OCI-LY7 (cell line): ENCODE data around the gene CHCHD1. TPM values are rescaled to one million over a fixed set of nuclear protein-coding genes. Genes with fewer than 3 reads are reported as not detected.

Experiments used
- BruUV-seq: library from RNA; stranded (reverse); fragments of 400-500 nt; replicated peaks from 2 replicates; lab custom pipeline; 2021; lab: Mats Ljungman, UMichigan
- CTCF ChIA-PET: fragments of 300-600 bp; sonication (Branson Sonifier 250); formaldehyde crosslinking; loops from one replicate; lab custom pipeline; 2022; ENCODE audit warnings: antibody characterized with exemption; ENCODE audit not compliant: unreplicated experiment; lab: Charles Lee
- POLR2A ChIA-PET: fragments of 300-600 bp; sonication (Branson Sonifier 250); formaldehyde crosslinking; loops from one replicate; lab custom pipeline; 2022; ENCODE audit warnings: antibody characterized with exemption; lab: Charles Lee
- DNase-seq: peaks from one replicate; pipeline ENCODE4 v3.0.0-alpha.2; 2015; ENCODE audit warnings: low spot score
- H2AFZ ChIP-seq: fragments of 200-600 bp; sonication (generic), shearing (Covaris generic); 2 replicates; pipeline ENCODE4 v1.6.1; 2014; ENCODE audit warnings: mild to moderate bottlenecking, antibody characterized with exemption, low read length, moderate library complexity
- H3K27ac ChIP-seq: fragments of 200-600 bp; sonication (generic); 2 replicates; pipeline ENCODE4 v1.5.1; 2014; ENCODE audit warnings: mixed run types, low read depth, mild to moderate bottlenecking, moderate library complexity, low read length, inconsistent platforms; ENCODE audit not compliant: poor library complexity, severe bottlenecking
- H3K36me3 ChIP-seq: fragments of 200-600 bp; sonication (generic); 2 replicates; pipeline ENCODE4 v1.6.1; 2014; ENCODE audit warnings: mild to moderate bottlenecking, antibody characterized with exemption, low read length, moderate library complexity, mixed read lengths; ENCODE audit not compliant: insufficient read depth
- H3K4me1 ChIP-seq: fragments of 200-600 bp; sonication (generic); 2 replicates; pipeline ENCODE4 v1.5.1; 2014; ENCODE audit warnings: mild to moderate bottlenecking, low read length; ENCODE audit not compliant: insufficient read depth, poor library complexity, severe bottlenecking
- H3K4me2 ChIP-seq: fragments of 200-600 bp; sonication (generic); 2 replicates; pipeline ENCODE4 v1.6.1; 2014; ENCODE audit warnings: mild to moderate bottlenecking, low read length
- H3K4me3 ChIP-seq: fragments of 200-600 bp; sonication (generic); 2 replicates; pipeline ENCODE4 v1.5.1; 2014; ENCODE audit warnings: mild to moderate bottlenecking, low read depth, low read length; ENCODE audit not compliant: poor library complexity, severe bottlenecking
- H3K79me2 ChIP-seq: fragments of 200-600 bp; sonication (generic); 2 replicates; pipeline ENCODE4 v1.6.1; 2016; ENCODE audit warnings: low read depth, mild to moderate bottlenecking, low read length, moderate library complexity, mixed read lengths; ENCODE audit not compliant: insufficient read depth
- H3K9me2 ChIP-seq: fragments of 200-600 bp; sonication (generic); 2 replicates; pipeline ENCODE4 v1.6.1; 2016; ENCODE audit warnings: mild to moderate bottlenecking, low read length, mixed read lengths; ENCODE audit not compliant: insufficient read depth
- H3K9me3 ChIP-seq: fragments of 200-600 bp; sonication (generic); 2 replicates; pipeline ENCODE4 v1.6.1; 2014; ENCODE audit warnings: mild to moderate bottlenecking, mixed run types, low read length, mixed read lengths
- H4K20me1 ChIP-seq: fragments of 200-600 bp; sonication (generic); 2 replicates; pipeline ENCODE4 v1.6.1; 2014; ENCODE audit warnings: mild to moderate bottlenecking, antibody characterized with exemption, low read length, moderate library complexity, mixed read lengths; ENCODE audit not compliant: insufficient read depth
- CTCF ChIP-seq: fragments of 200-600 bp; sonication (generic); conservative IDR thresholded peaks from 2 replicates; pipeline ENCODE4 v1.5.1; 2014; ENCODE audit warnings: mild to moderate bottlenecking, antibody characterized with exemption, low read length, moderate library complexity, mixed read lengths
- EZH2phosphoT487 ChIP-seq: fragments of 200-600 bp; sonication (generic); IDR thresholded peaks from 2 replicates; pipeline ENCODE4 v1.6.1; 2018; ENCODE audit warnings: low read depth, borderline replicate concordance, mild to moderate bottlenecking, mixed run types, antibody characterized with exemption, low read length, moderate library complexity, mixed read lengths
- intact Hi-C: fragments of 100-400 bp; cut with micrococcal nuclease; formaldehyde crosslinking; loops from one replicate; pipeline ENCODE4 v1.10.0; 2022; ENCODE audit not compliant: unreplicated experiment
- total RNA-seq, 2 experiments: library from RNA; depleted of rRNA in 1 of 2; stranded (reverse); fragments of >200 nt in 1 of 2; shearing (Covaris generic) in 1 of 2; gene quantifications; 2 replicates each; pipeline ENCODE4 v1.2.3, GENCODE V29; 2014 to 2022

CHCHD1 gene
- total RNA-seq, 2 experiments from 2014 or later: 36.6 to 55.6 TPM

- H3K79me2 ChIP-seq: no peaks in the 10 kb centered on the region
- peaks cover 7% of the 10 kb centered on the region for H3K4me1 ChIP-seq
- POLR2A ChIA-PET: no interaction called here
- H3K4me2 ChIP-seq: no peak overlapping the region
- no TSS peak for BruUV-seq
- H3K9me3 ChIP-seq: no peaks in the 10 kb centered on the region
- TF ChIP-seq EZH2phosphoT487: no peak
- no peak for TF ChIP-seq CTCF
- no peaks in the 10 kb centered on the region for H3K9me2 ChIP-seq
- peaks cover 17% of the 10 kb centered on the region; the same call in 1 of the 2 replicates for H3K36me3 ChIP-seq
- H3K4me3 ChIP-seq: no peak overlapping the region
- H3K27ac ChIP-seq: no peak overlapping the region
- DNase-seq: no peak
- H2AFZ ChIP-seq: no peak overlapping the region
- intact Hi-C loops: no loop called here
- H4K20me1 ChIP-seq: no peaks in the 10 kb centered on the region
- CTCF ChIA-PET: no interaction called here
Observed at GRCh38 chr10:73816917-73817729, 35.3 kb downstream of the CHCHD1 start.

- ChIA-PET POLR2A (no interaction called here), CTCF (no interaction called here)
- H2AFZ ChIP-seq: no peak overlapping the region
- BruUV-seq: no TSS peak
- DNase-seq: no peak
- no peak overlapping the region for H3K4me3 ChIP-seq
- peaks cover 1% of the 10 kb centered on the region for H3K4me1 ChIP-seq
- no peaks in the 10 kb centered on the region for H3K79me2 ChIP-seq
- H3K27ac ChIP-seq: no peak overlapping the region
- H3K4me2 ChIP-seq: no peak overlapping the region
- no peaks in the 10 kb centered on the region for H3K9me2 ChIP-seq
- no peak for TF ChIP-seq CTCF
- TF ChIP-seq EZH2phosphoT487: no peak
- peaks cover 15% of the 10 kb centered on the region; the same call in 1 of the 2 replicates for H3K36me3 ChIP-seq
- intact Hi-C loops: loop anchor here (1.0 kb wide), 1 partner anchor 42 kb away; no protein-coding TSS in a partner anchor
- no peaks in the 10 kb centered on the region for H3K9me3 ChIP-seq
- H4K20me1 ChIP-seq: no peaks in the 10 kb centered on the region
Observed at GRCh38 chr10:73817826-73818225, 36.0 kb downstream of the CHCHD1 start.

- intact Hi-C loops: loop anchor here (1.0 kb wide), 1 partner anchor 42 kb away; no protein-coding TSS in a partner anchor
- BruUV-seq: no TSS peak
- H3K36me3 ChIP-seq: peaks cover 10% of the 10 kb centered on the region; the same call in 1 of the 2 replicates
- ChIA-PET POLR2A (interaction anchor here (0.6 to 1.1 kb wide), 2 partner anchors 24 to 55 kb away, joined by 3 to 4 read pairs; no protein-coding TSS in a partner anchor), CTCF (no interaction called here)
- H3K9me2 ChIP-seq: no peaks in the 10 kb centered on the region
- no peaks in the 10 kb centered on the region for H4K20me1 ChIP-seq
- H3K27ac ChIP-seq: no peak overlapping the region
- no peak overlapping the region for H3K4me3 ChIP-seq
- H3K4me2 ChIP-seq: no peak overlapping the region
- no peak for DNase-seq
- H3K4me1 ChIP-seq: no peaks in the 10 kb centered on the region
- no peaks in the 10 kb centered on the region for H3K9me3 ChIP-seq
- H2AFZ ChIP-seq: no peak overlapping the region
- no peaks in the 10 kb centered on the region for H3K79me2 ChIP-seq
- no peak for TF ChIP-seq EZH2phosphoT487
- 0 out of 2 replicates have a peak, but pooled peaks have one; percentile 13 for TF ChIP-seq CTCF
Observed at GRCh38 chr10:73818402-73818801, 36.6 kb downstream of the CHCHD1 start.
